Measurements from ENCODE around the gene APIP.
"Not testable (repeated sequence)": the region's sequence is repeated elsewhere in the genome, so short reads cannot be mapped to it uniquely, and the experiment has no call there.

APIP gene

GRCh38 chr11:34898474-34898873 lies 17.7 kb downstream of the APIP start:
- no peak overlapping the region for H3K9ac ChIP-seq
- H3K9me3 ChIP-seq (replicated peaks in 1 of 11) = peaks cover 71 to 74% (median 73%) of the 10 kb centered on the region in 11 experiments
- no peak for TF ChIP-seq Cebpa-rat (IDR thresholded peaks at IDR 0.05)
- H3K4me1 ChIP-seq = no peaks in the 10 kb centered on the region
- no peak overlapping the region for H3K4me3 ChIP-seq
- H3K27me3 ChIP-seq = no peaks in the 10 kb centered on the region
- H3K36me3 ChIP-seq = peaks cover 61 to 79% (median 67%) of the 10 kb centered on the region in 11 experiments
- peaks cover 0 to 11% (median 0%) of the 10 kb centered on the region in 11 experiments; a peak in 9 of 22 replicates for H4K20me1 ChIP-seq
- no peak overlapping the region for H3K4me2 ChIP-seq
- no peak overlapping the region for H3K27ac ChIP-seq

- TF ChIP-seq Cebpa-rat (IDR thresholded peaks at IDR 0.05) = no peak
- Histone ChIP-seq H3K9me3 (replicated peaks in 1 of 11) (peaks cover 59 to 62% (median 62%) of the 10 kb centered on the region in 11 experiments), H3K4me3 (no peak overlapping the region), H3K36me3 (peaks cover 49 to 68% (median 55%) of the 10 kb centered on the region in 11 experiments), H3K27me3 (no peaks in the 10 kb centered on the region), H3K27ac (no peak overlapping the region), H4K20me1 (peaks cover 0 to 13% (median 0%) of the 10 kb centered on the region in 11 experiments; a peak in 8 of 22 replicates), H3K9ac (no peak overlapping the region), H3K4me2 (no peak overlapping the region), H3K4me1 (no peaks in the 10 kb centered on the region)
Measured at GRCh38 chr11:34897171-34897870, 18.9 kb downstream of the APIP start.

GRCh38 chr11:34896191-34896590 lies 20.0 kb downstream of the APIP start:
- H3K27ac ChIP-seq, H3K27me3 ChIP-seq, H3K9ac ChIP-seq, H3K4me3 ChIP-seq, H3K4me2 ChIP-seq, H3K4me1 ChIP-seq: not testable (repeated sequence)
- Histone ChIP-seq H3K36me3 (peaks cover 38 to 56% (median 45%) of the 10 kb centered on the region in 11 experiments), H3K9me3 (replicated peaks in 1 of 11) (peaks cover 48 to 51% (median 51%) of the 10 kb centered on the region in 11 experiments), H4K20me1 (peaks cover 0 to 23% (median 5%) of the 10 kb centered on the region in 11 experiments; a peak in 11 of 22 replicates)

- no peak overlapping the region for H3K4me2 ChIP-seq
- no peak overlapping the region for H3K9ac ChIP-seq
- H3K36me3 ChIP-seq = peaks cover 13 to 38% (median 24%) of the 10 kb centered on the region in 11 experiments
- no peak overlapping the region for H3K4me3 ChIP-seq
- H3K9me3 ChIP-seq (replicated peaks in 1 of 11) = peaks cover 20 to 23% (median 23%) of the 10 kb centered on the region in 11 experiments
- no peak for TF ChIP-seq Cebpa-rat (IDR thresholded peaks at IDR 0.05)
- H3K27ac ChIP-seq = no peak overlapping the region
- H4K20me1 ChIP-seq = peaks cover 0 to 31% (median 5%) of the 10 kb centered on the region in 11 experiments; a peak in 13 of 22 replicates
- no peaks in the 10 kb centered on the region for H3K27me3 ChIP-seq
- no peaks in the 10 kb centered on the region for H3K4me1 ChIP-seq
Measured at GRCh38 chr11:34893416-34893815, 22.8 kb downstream of the APIP start.

- H3K36me3 ChIP-seq = peaks cover 11 to 39% (median 25%) of the 10 kb centered on the region in 11 experiments
- H3K27me3 ChIP-seq = no peaks in the 10 kb centered on the region
- H3K4me3 ChIP-seq = no peak overlapping the region
- peaks cover 0 to 31% (median 5%) of the 10 kb centered on the region in 11 experiments; a peak in 13 of 22 replicates for H4K20me1 ChIP-seq
- H3K4me1 ChIP-seq = no peaks in the 10 kb centered on the region
- H3K27ac ChIP-seq = no peak overlapping the region
- H3K9ac ChIP-seq = no peak overlapping the region
- peaks cover 4 to 6% (median 5%) of the 10 kb centered on the region in 11 experiments; a peak in 20 of 22 replicates for H3K9me3 ChIP-seq (replicated peaks in 1 of 11)
- TF ChIP-seq Cebpa-rat (IDR thresholded peaks at IDR 0.05) = no peak
- H3K4me2 ChIP-seq = no peak overlapping the region
Measured at GRCh38 chr11:34891611-34892010, 24.6 kb downstream of the APIP start.

GRCh38 chr11:34890812-34891211 lies 25.4 kb downstream of the APIP start:
- Histone ChIP-seq H3K27ac (no peak overlapping the region), H3K4me3 (no peak overlapping the region), H3K4me1 (no peaks in the 10 kb centered on the region), H3K27me3 (no peaks in the 10 kb centered on the region), H3K9ac (no peak overlapping the region), H3K36me3 (peaks cover 14 to 43% (median 27%) of the 10 kb centered on the region in 11 experiments; a peak in 21 of 22 replicates), H3K4me2 (no peak overlapping the region), H4K20me1 (peaks cover 0 to 31% (median 5%) of the 10 kb centered on the region in 11 experiments; a peak in 13 of 22 replicates), H3K9me3 (replicated peaks in 1 of 11) (no peaks in the 10 kb centered on the region)
- no peak for TF ChIP-seq Cebpa-rat (IDR thresholded peaks at IDR 0.05)

- H3K36me3 ChIP-seq = peaks cover 14 to 49% (median 33%) of the 10 kb centered on the region in 11 experiments; a peak in 21 of 22 replicates
- no peak overlapping the region for H3K9ac ChIP-seq
- H3K4me1 ChIP-seq = no peaks in the 10 kb centered on the region
- H3K9me3 ChIP-seq (replicated peaks in 1 of 11) = no peaks in the 10 kb centered on the region
- H3K4me3 ChIP-seq = no peak overlapping the region
- no peak overlapping the region for H3K4me2 ChIP-seq
- TF ChIP-seq Cebpa-rat (IDR thresholded peaks at IDR 0.05) = no peak
- no peak overlapping the region for H3K27ac ChIP-seq
- no peaks in the 10 kb centered on the region for H3K27me3 ChIP-seq
- H4K20me1 ChIP-seq = peaks cover 0 to 27% (median 5%) of the 10 kb centered on the region in 11 experiments; a peak in 13 of 22 replicates
Measured at GRCh38 chr11:34890089-34890488, 26.1 kb downstream of the APIP start.

- H3K27ac ChIP-seq = no peak overlapping the region
- H3K27me3 ChIP-seq = no peaks in the 10 kb centered on the region
- peaks cover 28 to 71% (median 44%) of the 10 kb centered on the region in 11 experiments; a peak in 21 of 22 replicates for H3K36me3 ChIP-seq
- TF ChIP-seq Cebpa-rat (IDR thresholded peaks at IDR 0.05) = no peak
- H3K9me3 ChIP-seq (replicated peaks in 1 of 11) = no peaks in the 10 kb centered on the region
- H4K20me1 ChIP-seq = peaks cover 0 to 17% (median 5%) of the 10 kb centered on the region in 11 experiments; a peak in 10 of 22 replicates
- H3K4me3 ChIP-seq = no peak overlapping the region
- H3K4me2 ChIP-seq = no peak overlapping the region
- no peaks in the 10 kb centered on the region for H3K4me1 ChIP-seq
- no peak overlapping the region for H3K9ac ChIP-seq
Measured at GRCh38 chr11:34887260-34887659, 28.9 kb downstream of the APIP start.

- H3K27ac ChIP-seq = no peak overlapping the region
- TF ChIP-seq Cebpa-rat (IDR thresholded peaks at IDR 0.05) = no peak
- peaks cover 33 to 72% (median 50%) of the 10 kb centered on the region in 11 experiments for H3K36me3 ChIP-seq
- peaks cover 0 to 4% (median 0%) of the 10 kb centered on the region in 11 experiments; a peak in 1 of 22 replicates for H3K9me3 ChIP-seq (replicated peaks in 1 of 11)
- H4K20me1 ChIP-seq = peaks cover 0 to 12% (median 5%) of the 10 kb centered on the region in 11 experiments; a peak in 8 of 22 replicates
- H3K9ac ChIP-seq = no peak overlapping the region
- H3K27me3 ChIP-seq = no peaks in the 10 kb centered on the region
- H3K4me2 ChIP-seq = no peak overlapping the region
- H3K4me3 ChIP-seq = no peak overlapping the region
- H3K4me1 ChIP-seq = no peaks in the 10 kb centered on the region
Measured at GRCh38 chr11:34886609-34887008, 29.6 kb downstream of the APIP start.
